Endothelial cell of umbilical vein (primary cell): ENCODE measurements around the gene ROCK2. TPM values are rescaled to one million over a fixed set of nuclear protein-coding genes. Genes with fewer than 3 reads are reported as not detected.

ENCODE experiments used
- BruUV-seq: library from RNA; stranded (reverse); fragments of 400-500 nt; replicated peaks from 2 replicates; lab custom pipeline; 2021; lab: Mats Ljungman, UMichigan
- CTCF ChIA-PET: fragments of 300-600, 350-600 bp; sonication (Branson Sonifier 250); formaldehyde crosslinking; loops from one replicate; lab custom pipeline; 2021; ENCODE audit warnings: antibody characterized with exemption, inconsistent platforms; lab: Charles Lee
- POLR2A ChIA-PET: fragments of 300-600, 350-600 bp; sonication (Branson Sonifier 250); formaldehyde crosslinking; loops from one replicate; lab custom pipeline; 2021; ENCODE audit warnings: antibody characterized with exemption, inconsistent platforms; lab: Charles Lee
- DNase-seq: peaks from one replicate; pipeline ENCODE4 v3.0.0-alpha.2; 2011; ENCODE audit warnings: low read depth, low spot score
- FAIRE-seq: peaks from 2 replicates; lab custom pipeline; 2011; peaks lifted over from hg19 to GRCh38; lab: Jason Lieb, UNC
- H2AFZ ChIP-seq: 2 replicates; pipeline ENCODE4 v1.6.0; 2012; ENCODE audit warnings: low read depth, low read length, control low read depth, inconsistent platforms
- H3K27ac ChIP-seq: 2 replicates; pipeline ENCODE4 v1.5.1; 2011; ENCODE audit warnings: low read depth, mild to moderate bottlenecking, control low read depth, low read length, moderate library complexity; ENCODE audit not compliant: insufficient read depth
- H3K27me3 ChIP-seq, 2 experiments: 2 replicates each; pipeline versions ENCODE4 v1.6.0 to v1.6.1; 2011; ENCODE audit warnings: low read length in 2 of 2, mixed read lengths in 1 of 2; ENCODE audit not compliant: control insufficient read depth in 2 of 2, insufficient read depth in 2 of 2
- H3K36me3 ChIP-seq, 2 experiments: 2 replicates in 1 of 2; 3 replicates in 1 of 2; pipeline ENCODE4 v1.5.1; 2011; ENCODE audit warnings: low read length in 2 of 2, mild to moderate bottlenecking in 1 of 2, moderate library complexity in 1 of 2; ENCODE audit not compliant: control insufficient read depth in 2 of 2, insufficient read depth in 2 of 2; ENCODE audit errors: extremely low read depth in 1 of 2
- H3K4me1 ChIP-seq: 3 replicates; pipeline ENCODE4 v1.5.1; 2011; ENCODE audit warnings: mild to moderate bottlenecking, low read length; ENCODE audit not compliant: control insufficient read depth, insufficient read depth; ENCODE audit errors: extremely low read depth
- H3K4me2 ChIP-seq: 2 replicates; pipeline ENCODE4 v1.6.1; 2011; ENCODE audit warnings: low read length, control low read depth, mixed read lengths; ENCODE audit not compliant: insufficient read depth
- H3K4me3 ChIP-seq, 3 experiments: fragments of 200-600 bp in 1 of 3; sonication (generic), shearing (Covaris generic) in 1 of 3; replicated peaks in 1 of 3; 2 replicates each; pipeline ENCODE4 v1.5.1; 2011 to 2016; ENCODE audit warnings: control low read depth in 3 of 3, low read length in 3 of 3, mild to moderate bottlenecking in 2 of 3, inconsistent platforms in 1 of 3, low read depth in 1 of 3, moderate library complexity in 1 of 3; ENCODE audit not compliant: insufficient read depth in 1 of 3
- H3K79me2 ChIP-seq: 2 replicates; pipeline ENCODE4 v1.6.0; 2012; ENCODE audit warnings: low read length, inconsistent platforms; ENCODE audit not compliant: control insufficient read depth, insufficient read depth
- H3K9ac ChIP-seq: replicated peaks from 2 replicates; pipeline ENCODE3; 2011; ENCODE audit warnings: low read length, control low read depth; ENCODE audit not compliant: insufficient read depth; ENCODE audit errors: extremely low read depth
- H3K9me1 ChIP-seq: replicated peaks from 3 replicates; pipeline ENCODE4 v1.6.0; 2011; ENCODE audit warnings: mild to moderate bottlenecking, low read length; ENCODE audit not compliant: control insufficient read depth, insufficient read depth; ENCODE audit errors: extremely low read depth
- H3K9me3 ChIP-seq: replicated peaks from 2 replicates; pipeline ENCODE4 v1.5.1; 2012; ENCODE audit warnings: low read length, inconsistent platforms; ENCODE audit not compliant: control insufficient read depth, insufficient read depth
- H4K20me1 ChIP-seq: replicated peaks from 2 replicates; pipeline ENCODE3; 2011; ENCODE audit warnings: mild to moderate bottlenecking, low read length; ENCODE audit not compliant: control insufficient read depth, insufficient read depth; ENCODE audit errors: extremely low read depth
- EZH2 ChIP-seq: IDR thresholded peaks from 2 replicates; pipeline ENCODE4 v1.6.1; 2012; ENCODE audit warnings: borderline replicate concordance, low read depth, mild to moderate bottlenecking, moderate library complexity, low read length, inconsistent platforms; ENCODE audit not compliant: severe bottlenecking
- FOS ChIP-seq: IDR thresholded peaks from 2 replicates; pipeline ENCODE4 v1.6.1; 2011; ENCODE audit warnings: mild to moderate bottlenecking, low read length, moderate library complexity, borderline replicate concordance; ENCODE audit not compliant: insufficient read depth
- GATA2 ChIP-seq: IDR thresholded peaks from 2 replicates; pipeline ENCODE4 v1.7.0; 2011; ENCODE audit warnings: low read depth, mild to moderate bottlenecking, moderate library complexity, mixed read lengths, low read length; ENCODE audit not compliant: insufficient read length, insufficient read depth
- JUN ChIP-seq: IDR thresholded peaks from 2 replicates; pipeline ENCODE4 v1.6.1; 2011; ENCODE audit warnings: borderline replicate concordance, low read depth; ENCODE audit not compliant: insufficient read length, insufficient read depth
- MYC ChIP-seq: IDR thresholded peaks from one replicate; pipeline ENCODE4 v1.6.1; 2011; ENCODE audit warnings: mild to moderate bottlenecking, low read depth, low read length
- POLR2A ChIP-seq: IDR thresholded peaks from 2 replicates; pipeline ENCODE4 v1.6.1; 2012; ENCODE audit warnings: low read depth, mild to moderate bottlenecking, control low read depth, low read length
- POLR2AphosphoS5 ChIP-seq: IDR thresholded peaks from 2 replicates; pipeline ENCODE4 v1.6.1; 2012; ENCODE audit warnings: low read depth, mild to moderate bottlenecking, control low read depth, low read length, moderate library complexity; ENCODE audit not compliant: insufficient read depth
- dilution Hi-C: fragments of 300-500 bp; cut with MboI; formaldehyde crosslinking; loops from one replicate; pipeline ENCODE4 v1.15.0; 2019; ENCODE audit warnings: low sequenced_read_pairs; ENCODE audit not compliant: extremely low pct_ligation_motif_present
- intact Hi-C: fragments of 100-400 bp; cut with micrococcal nuclease; formaldehyde crosslinking; loops from one replicate; pipeline ENCODE4 v1.10.0; 2022
- polyA plus RNA-seq, 4 experiments: library from polyadenylated mRNA; depleted of rRNA in 3 of 4; stranded (reverse) in 3 of 4; unstranded in 1 of 4; fragments of >200 nt; gene quantifications; 2 replicates each; pipeline versions ENCODE4 v1.2.1 to v1.2.3, GENCODE V29; 2011 to 2012; ENCODE audit warnings: missing spikeins in 1 of 4
- total RNA-seq: library from RNA; stranded (reverse); gene quantifications from 2 replicates; pipeline ENCODE4 v1.2.3, GENCODE V29; 2021
- TF ChIP-seq, protein P1 (sequence below): IDR thresholded peaks from 2 replicates; pipeline ENCODE4 v1.6.1; 2011; ENCODE audit not compliant: insufficient read depth, insufficient read length
- TF ChIP-seq, protein P2 (sequence below), 2 donors: IDR thresholded peaks; 1 replicate in 1 of 2; 2 replicates in 1 of 2; pipeline ENCODE4 v1.5.1; 2011; ENCODE audit warnings: low read length in 2 of 2, mild to moderate bottlenecking in 2 of 2, moderate library complexity in 2 of 2, control low read depth in 1 of 2, inconsistent platforms in 1 of 2, low read depth in 1 of 2; ENCODE audit not compliant: insufficient read depth in 1 of 2; ENCODE audit errors: extremely low read depth in 1 of 2

ROCK2 gene
- total and polyA plus RNA-seq, 2 donors (not counting 3 experiments of a cell fraction or from before 2014, with no cell fraction given), result 5.2 to 56.5 TPM

DNA sequence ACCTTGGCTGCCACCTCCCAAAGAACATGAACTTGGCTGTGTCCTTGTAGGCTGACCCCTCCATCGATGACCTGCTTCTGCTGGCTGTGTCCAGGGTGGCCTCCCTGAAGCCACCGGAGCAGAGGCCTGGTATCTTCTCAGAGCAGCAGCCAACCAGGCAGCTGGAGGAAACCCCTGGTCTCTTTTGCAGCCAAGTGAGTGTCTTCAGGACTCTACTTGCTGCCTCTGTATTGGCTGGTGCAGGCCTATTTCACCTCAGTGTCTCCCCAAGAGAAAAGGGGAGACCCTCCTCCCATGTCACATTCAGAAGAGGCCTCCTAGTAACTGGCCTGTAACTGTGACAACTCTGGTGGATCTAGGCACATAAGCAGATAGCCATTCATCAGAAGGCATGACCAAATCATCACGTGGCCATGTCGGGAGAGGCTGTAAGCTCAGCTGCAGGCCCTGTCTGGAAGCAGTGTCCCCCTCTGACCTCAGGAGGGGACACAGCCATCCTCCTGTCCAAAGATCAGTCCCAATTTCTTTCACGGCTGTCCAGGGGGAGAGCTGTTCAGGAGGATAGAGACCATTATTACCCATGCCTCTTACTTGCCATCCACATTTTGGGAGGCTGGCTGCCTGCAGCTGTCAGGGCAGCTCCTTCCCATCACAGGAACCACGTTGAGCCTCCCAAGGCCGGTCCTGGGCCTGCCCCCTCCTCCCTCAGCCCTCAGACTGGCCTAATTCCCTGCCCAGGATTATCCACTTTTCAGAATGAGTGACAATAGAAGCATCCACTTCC is 20.9 kb upstream of the ROCK2 start:
- Histone ChIP-seq H3K36me3 (no peaks in the 10 kb centered on the region), H3K27me3 (no peaks in the 10 kb centered on the region), H3K27ac (no peak overlapping the region), H3K79me2 (no peaks in the 10 kb centered on the region), H4K20me1 (no peaks in the 10 kb centered on the region), H3K4me3 (no peak overlapping the region), H3K4me2 (no peak overlapping the region), H3K9me3 (no peaks in the 10 kb centered on the region), H3K4me1 (peaks cover 16% of the 10 kb centered on the region), H2AFZ (no peak overlapping the region), H3K9ac (no peak overlapping the region), H3K9me1 (no peaks in the 10 kb centered on the region)
- intact Hi-C loops (loop anchor here (5.0 kb wide), 1 partner anchor 37 kb away; no protein-coding TSS in a partner anchor), dilution Hi-C loops (no loop called here)
- ChIA-PET CTCF (interaction anchor here (1.5 to 1.8 kb wide), 2 partner anchors 9 to 46 kb away, joined by 4 to 6 read pairs; no protein-coding TSS in a partner anchor), POLR2A (no interaction called here)
- FAIRE-seq (no peak), DNase-seq (no peak)
- no TSS peak for BruUV-seq
- TF ChIP-seq, protein P1, sequence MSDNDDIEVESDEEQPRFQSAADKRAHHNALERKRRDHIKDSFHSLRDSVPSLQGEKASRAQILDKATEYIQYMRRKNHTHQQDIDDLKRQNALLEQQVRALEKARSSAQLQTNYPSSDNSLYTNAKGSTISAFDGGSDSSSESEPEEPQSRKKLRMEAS, result no peak
- TF ChIP-seq EZH2 (no peak), JUN (no peak), FOS (no peak), POLR2AphosphoS5 (no peak), MYC (no peak), GATA2 (no peak), POLR2A (no peak)
- TF ChIP-seq, protein P2, sequence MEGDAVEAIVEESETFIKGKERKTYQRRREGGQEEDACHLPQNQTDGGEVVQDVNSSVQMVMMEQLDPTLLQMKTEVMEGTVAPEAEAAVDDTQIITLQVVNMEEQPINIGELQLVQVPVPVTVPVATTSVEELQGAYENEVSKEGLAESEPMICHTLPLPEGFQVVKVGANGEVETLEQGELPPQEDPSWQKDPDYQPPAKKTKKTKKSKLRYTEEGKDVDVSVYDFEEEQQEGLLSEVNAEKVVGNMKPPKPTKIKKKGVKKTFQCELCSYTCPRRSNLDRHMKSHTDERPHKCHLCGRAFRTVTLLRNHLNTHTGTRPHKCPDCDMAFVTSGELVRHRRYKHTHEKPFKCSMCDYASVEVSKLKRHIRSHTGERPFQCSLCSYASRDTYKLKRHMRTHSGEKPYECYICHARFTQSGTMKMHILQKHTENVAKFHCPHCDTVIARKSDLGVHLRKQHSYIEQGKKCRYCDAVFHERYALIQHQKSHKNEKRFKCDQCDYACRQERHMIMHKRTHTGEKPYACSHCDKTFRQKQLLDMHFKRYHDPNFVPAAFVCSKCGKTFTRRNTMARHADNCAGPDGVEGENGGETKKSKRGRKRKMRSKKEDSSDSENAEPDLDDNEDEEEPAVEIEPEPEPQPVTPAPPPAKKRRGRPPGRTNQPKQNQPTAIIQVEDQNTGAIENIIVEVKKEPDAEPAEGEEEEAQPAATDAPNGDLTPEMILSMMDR (IDR thresholded peaks at IDR 0.05; ENCODE audit: extremely low read depth in 1 of 2, insufficient read depth in 1 of 2, low read depth in 1 of 2, low read length in 2 of 2), result no peak
